Muscle layer of colon (tissue), 2 donors: ENCODE data around the gene ARID1B.

ENCODE experiments used
- H3K27ac ChIP-seq: one replicate; pipeline ENCODE4 v1.7.0; 2013; ENCODE audit warnings: low read depth, mild to moderate bottlenecking, low read length, moderate library complexity
- H3K27me3 ChIP-seq, 2 donors: one replicate each; pipeline ENCODE4 v1.7.0; 2013; ENCODE audit warnings: low read length in 2 of 2, mild to moderate bottlenecking in 2 of 2; ENCODE audit not compliant: insufficient read depth in 2 of 2, control insufficient read depth in 1 of 2
- H3K36me3 ChIP-seq: one replicate; pipeline ENCODE4 v1.7.0; 2013; ENCODE audit warnings: mild to moderate bottlenecking, low read length; ENCODE audit not compliant: insufficient read depth
- H3K4me1 ChIP-seq: one replicate; pipeline ENCODE4 v1.7.0; 2013; ENCODE audit warnings: mild to moderate bottlenecking, low read length; ENCODE audit not compliant: insufficient read depth
- H3K4me3 ChIP-seq, 2 donors: one replicate each; pipeline ENCODE4 v1.7.0; 2013; ENCODE audit warnings: low read length in 2 of 2, low read depth in 1 of 2, mild to moderate bottlenecking in 1 of 2, moderate library complexity in 1 of 2
- H3K9ac ChIP-seq: one replicate; pipeline ENCODE4 v1.7.0; 2013; ENCODE audit warnings: low read length
- H3K9me3 ChIP-seq: one replicate; pipeline ENCODE4 v1.7.0; 2013; ENCODE audit warnings: mild to moderate bottlenecking, low read length
- donor health status: abdominal sarcoma.
- donor health status: Adenocarcinoma of cecum.

ARID1B gene

DNA sequence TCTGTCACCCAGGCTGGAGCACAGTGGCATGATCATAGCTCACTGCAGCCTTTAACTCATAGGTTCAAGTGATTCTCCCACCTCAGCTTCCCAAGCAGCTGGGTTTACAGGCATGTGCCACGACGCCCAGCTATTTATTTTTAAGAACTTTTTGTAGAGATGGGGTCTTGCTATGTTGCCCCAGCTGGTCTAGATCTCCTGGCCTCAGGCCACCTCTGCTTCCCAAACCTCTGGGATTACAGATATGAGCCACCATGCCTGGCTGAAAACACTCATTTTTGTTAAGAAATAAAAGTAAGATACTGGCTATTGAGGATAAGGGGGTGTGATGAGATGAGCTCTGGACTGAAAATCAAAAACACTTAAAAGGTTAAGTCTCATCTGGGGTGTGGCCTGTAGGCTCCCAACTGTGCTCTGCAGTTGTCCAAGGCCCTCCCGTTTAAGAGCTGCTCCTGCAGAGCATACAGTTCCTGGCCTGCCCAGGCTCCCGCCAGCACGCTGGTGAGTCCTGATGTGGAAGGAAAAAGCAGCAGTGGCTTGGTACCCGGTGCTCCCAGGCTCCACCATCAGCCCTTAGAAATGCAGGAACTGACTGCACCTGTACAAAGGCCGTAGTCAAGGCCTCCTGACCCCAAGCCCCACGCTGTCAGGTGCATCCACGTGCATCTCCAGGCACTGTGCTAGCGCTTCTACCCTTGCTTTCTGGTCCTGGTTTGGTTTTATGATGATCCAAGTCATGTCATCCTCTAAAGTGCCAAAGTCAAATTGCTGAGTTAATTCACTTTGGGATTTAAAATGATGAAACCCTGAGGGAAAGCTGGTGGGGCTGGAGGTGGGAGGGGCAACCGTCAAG is 434.7 kb downstream of the ARID1B start:
- H3K27ac ChIP-seq, result no peak overlapping the region
- no peaks in the 10 kb centered on the region for H3K4me1 ChIP-seq
- no peak overlapping the region for H3K9ac ChIP-seq
- no peaks in the 10 kb centered on the region for H3K27me3 ChIP-seq
- H3K36me3 ChIP-seq, result peaks cover 15% of the 10 kb centered on the region
- H3K9me3 ChIP-seq, result no peaks in the 10 kb centered on the region
- H3K4me3 ChIP-seq, result no peak overlapping the region

DNA sequence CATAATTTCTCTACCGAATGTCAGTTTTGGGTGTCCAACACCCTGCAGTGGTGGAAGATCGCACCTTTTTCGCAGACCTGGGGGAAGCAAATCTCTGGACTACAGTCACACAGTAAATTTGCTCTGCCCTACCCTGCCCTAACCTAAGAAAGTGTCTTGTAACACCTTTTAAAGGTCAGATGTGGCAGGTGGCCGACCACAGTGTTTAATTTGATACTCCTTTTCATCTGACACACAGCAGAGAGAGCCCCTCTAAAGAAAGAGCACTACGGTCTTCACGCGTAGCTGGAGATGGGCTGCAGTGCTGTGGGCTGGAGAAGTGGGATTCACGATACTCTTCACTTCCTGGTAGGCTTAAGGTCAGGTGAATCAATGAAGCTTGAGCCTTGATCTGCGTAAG is 436.2 kb downstream of the ARID1B start:
- Histone ChIP-seq H3K36me3 (peaks cover 6% of the 10 kb centered on the region), H3K4me3 (no peak overlapping the region), H3K9ac (no peak overlapping the region), H3K9me3 (no peaks in the 10 kb centered on the region), H3K27me3 (no peaks in the 10 kb centered on the region), H3K27ac (no peak overlapping the region), H3K4me1 (no peaks in the 10 kb centered on the region)

- Histone ChIP-seq H3K9me3 (no peaks in the 10 kb centered on the region), H3K4me1 (no peaks in the 10 kb centered on the region), H3K4me3 (no peak overlapping the region), H3K9ac (no peak overlapping the region), H3K27ac (no peak overlapping the region), H3K27me3 (no peaks in the 10 kb centered on the region), H3K36me3 (peaks cover 6% of the 10 kb centered on the region)
These were observed 436.9 kb downstream of the ARID1B start for GRCh38 chr6:157213907-157214565.

GRCh38 chr6:157215717-157216116 is 438.5 kb downstream of the ARID1B start:
- no peaks in the 10 kb centered on the region for H3K9me3 ChIP-seq
- H3K4me3 ChIP-seq, result no peak overlapping the region
- H3K27ac ChIP-seq, result no peak overlapping the region
- H3K27me3 ChIP-seq, result no peaks in the 10 kb centered on the region
- no peaks in the 10 kb centered on the region for H3K36me3 ChIP-seq
- H3K4me1 ChIP-seq, result no peaks in the 10 kb centered on the region
- no peak overlapping the region for H3K9ac ChIP-seq

DNA sequence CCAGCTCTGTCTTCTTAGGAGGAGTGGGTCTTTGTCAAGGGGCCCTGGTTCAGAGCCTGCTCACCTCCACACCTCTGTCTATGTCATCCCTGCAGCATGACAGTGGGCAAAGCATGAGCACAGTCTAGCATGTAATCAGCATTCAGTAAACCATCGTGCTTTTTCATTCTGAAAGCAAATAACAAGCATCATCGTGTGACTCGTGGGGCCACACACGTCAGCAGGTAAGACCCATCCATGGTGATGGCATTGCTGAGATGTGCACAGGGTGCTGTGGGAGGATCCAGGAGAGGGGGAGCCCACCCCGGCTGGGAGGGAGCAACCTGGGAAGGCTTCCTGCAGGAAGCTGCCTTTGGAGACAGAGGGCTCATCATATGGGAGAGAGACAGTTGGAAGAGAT is 439.4 kb downstream of the ARID1B start:
- no peaks in the 10 kb centered on the region for H3K36me3 ChIP-seq
- no peak overlapping the region for H3K9ac ChIP-seq
- no peak overlapping the region for H3K4me3 ChIP-seq
- no peaks in the 10 kb centered on the region for H3K27me3 ChIP-seq
- no peaks in the 10 kb centered on the region for H3K4me1 ChIP-seq
- no peaks in the 10 kb centered on the region for H3K9me3 ChIP-seq
- no peak overlapping the region for H3K27ac ChIP-seq

DNA sequence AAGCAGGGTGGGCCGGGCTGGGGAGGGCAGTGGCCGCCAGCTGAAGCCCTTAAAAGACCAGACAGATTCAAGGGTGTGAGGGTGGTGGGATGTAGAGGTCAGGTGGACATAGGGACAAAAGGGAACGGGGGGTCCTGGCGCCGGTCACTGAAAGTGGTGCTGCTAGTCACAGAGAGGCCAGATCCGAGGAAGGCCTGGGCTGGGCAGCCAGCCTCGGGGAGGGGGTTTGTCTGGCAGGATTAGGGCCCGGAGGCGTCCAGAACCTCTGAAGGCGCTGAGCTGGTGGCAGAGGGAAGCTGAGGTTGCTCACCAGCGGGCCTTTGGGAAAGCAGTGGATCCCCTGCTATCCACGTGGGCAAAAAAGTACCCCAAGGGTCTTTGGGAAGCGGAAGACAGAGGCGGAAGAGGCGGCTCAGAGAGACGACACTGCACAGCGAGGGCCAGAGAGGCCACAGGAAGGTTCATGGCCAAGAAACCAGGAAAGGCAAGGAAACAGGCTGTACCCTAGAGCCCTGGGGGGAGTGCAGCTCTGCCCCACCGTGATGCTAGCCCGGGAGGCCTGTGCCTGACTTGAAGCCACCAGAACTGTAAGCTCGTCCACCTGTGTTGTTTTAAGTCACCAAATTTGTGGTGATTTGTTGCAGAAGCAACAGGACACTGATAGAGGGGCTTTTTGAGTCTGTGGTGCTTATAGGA is 440.2 kb downstream of the ARID1B start:
- Histone ChIP-seq H3K4me3 (no peak overlapping the region), H3K9ac (no peak overlapping the region)

DNA sequence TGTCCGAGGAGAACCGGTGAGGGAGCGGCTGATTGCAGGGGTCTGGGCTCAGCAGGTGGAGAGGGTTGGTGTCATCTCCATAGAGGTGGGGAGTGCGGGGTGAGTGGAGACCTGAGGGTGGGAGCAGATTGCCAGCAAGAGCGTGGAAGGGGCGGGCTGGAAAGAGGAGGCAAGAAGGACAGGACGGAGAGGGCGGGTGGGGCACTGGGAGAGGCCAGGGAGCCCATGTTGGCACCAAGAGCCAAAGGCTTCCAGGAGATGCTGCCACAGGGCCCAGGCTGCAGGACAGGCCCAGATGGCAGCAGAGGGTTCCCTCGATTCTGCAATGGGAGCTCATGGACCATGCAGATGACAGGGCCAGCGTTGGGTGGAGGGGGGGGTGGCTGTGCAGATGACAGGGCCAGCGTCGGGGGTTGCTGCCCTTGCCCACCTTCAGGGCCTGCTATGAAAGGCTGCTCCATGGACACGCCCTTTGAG is 440.8 kb downstream of the ARID1B start:
- Histone ChIP-seq H3K27ac (no peak overlapping the region), H3K36me3 (no peaks in the 10 kb centered on the region), H3K4me1 (no peaks in the 10 kb centered on the region), H3K9ac (no peak overlapping the region), H3K4me3 (no peak overlapping the region), H3K9me3 (no peaks in the 10 kb centered on the region), H3K27me3 (no peaks in the 10 kb centered on the region)

More for the DNA sequence above, 440.2 kb downstream of the ARID1B start:
- Histone ChIP-seq H3K27ac (no peak overlapping the region), H3K9me3 (no peaks in the 10 kb centered on the region), H3K4me1 (no peaks in the 10 kb centered on the region), H3K36me3 (no peaks in the 10 kb centered on the region), H3K27me3 (no peaks in the 10 kb centered on the region)

- no peak overlapping the region for H3K9ac ChIP-seq
- no peaks in the 10 kb centered on the region for H3K9me3 ChIP-seq
- no peaks in the 10 kb centered on the region for H3K27me3 ChIP-seq
- H3K36me3 ChIP-seq, result no peaks in the 10 kb centered on the region
- no peaks in the 10 kb centered on the region for H3K4me1 ChIP-seq
- no peak overlapping the region for H3K4me3 ChIP-seq
- no peak overlapping the region for H3K27ac ChIP-seq
These were observed 441.4 kb downstream of the ARID1B start for GRCh38 chr6:157218371-157219198.

DNA sequence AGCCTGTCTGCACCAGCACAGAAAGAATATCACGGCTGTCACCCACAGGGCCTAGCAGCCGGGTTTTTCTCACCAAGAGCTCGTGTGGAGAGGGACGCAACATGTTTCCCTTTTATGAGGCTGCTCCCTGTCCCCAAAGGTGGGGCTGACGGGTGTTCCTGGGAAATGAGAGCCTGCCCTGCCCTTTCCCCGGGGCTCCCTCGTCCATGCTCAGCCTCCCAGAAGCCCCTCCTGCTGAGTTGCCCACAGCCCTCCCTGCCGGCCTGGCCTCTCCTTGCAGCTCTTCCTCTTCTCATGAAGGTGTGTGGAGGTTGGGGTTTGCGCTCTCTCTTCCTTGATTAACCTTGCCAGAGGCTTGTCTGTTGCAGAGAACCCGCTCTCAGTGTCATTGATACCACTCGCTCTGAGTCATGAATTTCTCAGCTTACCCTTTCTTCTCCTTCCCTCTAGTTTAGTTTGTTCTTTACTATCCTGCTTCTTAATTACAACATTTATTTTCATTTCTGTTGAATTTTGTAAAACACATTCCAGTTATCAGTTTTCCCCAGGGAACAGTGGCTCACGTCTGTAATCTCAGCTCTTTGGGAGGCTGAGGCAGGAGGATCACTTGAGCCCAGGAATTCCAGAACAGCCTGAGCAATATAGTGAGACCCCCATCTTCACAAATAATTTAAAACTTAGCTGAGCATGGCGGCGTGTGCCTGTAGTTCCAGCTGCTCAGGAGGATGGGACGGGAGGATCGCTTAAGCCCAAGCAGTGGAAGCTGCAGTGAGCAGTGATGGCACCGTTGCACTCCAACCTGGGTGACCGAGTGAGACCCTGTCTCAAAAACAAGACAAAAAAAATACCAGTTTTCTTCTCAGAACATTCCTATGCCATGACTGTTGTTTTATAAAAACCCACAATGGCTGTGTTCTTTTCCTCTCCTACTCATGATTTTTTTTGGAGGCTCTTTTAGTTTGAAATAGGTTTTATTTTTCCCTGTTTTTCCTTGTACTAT is 442.3 kb downstream of the ARID1B start:
- Histone ChIP-seq H3K36me3 (no peaks in the 10 kb centered on the region), H3K27ac (no peak overlapping the region), H3K9ac (no peak overlapping the region), H3K4me3 (no peak overlapping the region), H3K9me3 (no peaks in the 10 kb centered on the region), H3K27me3 (no peaks in the 10 kb centered on the region), H3K4me1 (no peaks in the 10 kb centered on the region)

DNA sequence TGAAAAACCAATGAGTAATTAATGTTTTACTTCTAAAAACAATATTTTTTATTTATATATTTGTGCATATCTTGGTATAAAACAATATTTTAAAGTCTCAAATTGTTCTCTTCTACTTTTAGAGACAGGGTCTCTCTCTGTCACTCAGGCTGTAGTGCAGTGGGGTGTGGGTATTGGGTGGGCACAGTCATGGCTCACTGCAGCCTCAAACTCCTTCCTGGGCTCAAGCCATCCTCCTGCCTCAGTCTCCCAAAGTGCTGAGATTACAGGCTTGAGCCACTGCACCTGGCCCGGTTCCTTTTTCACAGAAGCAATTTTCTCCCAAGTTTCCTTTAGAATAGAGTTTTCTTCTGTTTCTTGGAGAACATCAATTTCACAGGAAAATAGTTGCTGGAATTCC is 443.3 kb downstream of the ARID1B start:
- Histone ChIP-seq H3K27me3 (no peaks in the 10 kb centered on the region), H3K9me3 (no peaks in the 10 kb centered on the region), H3K4me1 (no peaks in the 10 kb centered on the region), H3K4me3 (peak overlapping the region in 1 of 2 donors; percentile 49), H3K9ac (no peak overlapping the region), H3K27ac (no peak overlapping the region), H3K36me3 (no peaks in the 10 kb centered on the region)
